ENCODE measurements around the gene TCERG1L.

DNA sequence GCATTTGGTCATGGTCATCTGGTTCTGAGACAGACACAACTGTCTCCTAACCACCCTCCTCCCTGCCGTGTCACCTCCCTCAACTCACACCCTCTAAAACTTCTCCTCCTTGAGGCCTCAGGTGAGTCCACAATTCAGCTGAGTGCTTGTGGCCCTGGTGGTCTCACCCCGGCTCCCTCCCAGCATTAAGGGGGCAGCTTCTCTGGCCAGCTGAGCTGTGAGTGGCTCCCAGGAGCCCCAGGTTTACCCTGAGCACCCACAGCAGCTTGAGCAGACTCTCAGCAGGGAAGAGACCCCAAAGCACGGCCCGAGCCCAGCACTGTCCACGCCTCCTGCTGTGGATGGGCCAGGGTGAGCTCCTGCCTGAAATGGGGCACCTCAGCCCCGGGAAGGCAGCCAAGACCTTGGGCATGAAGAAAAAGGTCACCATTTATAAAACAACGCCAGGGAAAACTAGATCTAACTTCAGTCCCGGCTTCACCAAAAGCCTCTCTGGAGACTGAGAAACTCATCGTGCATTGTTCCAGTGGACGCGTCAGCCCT is 201.2 kb downstream of the TCERG1L start:
- TF ChIP-seq FOXJ3 (CRISPR knock-in tag; IDR thresholded peaks at IDR 0.05) (no peak), POLR2AphosphoS5 (IDR thresholded peaks at IDR 0.05; ENCODE audit: low read depth, low read length) (no peak), GABPA (IDR thresholded peaks at IDR 0.05; ENCODE audit: low read depth) (no peak), SMC3 (IDR thresholded peaks at IDR 0.05; ENCODE audit: low read depth, low read length) (no peak), MEF2A (IDR thresholded peaks at IDR 0.05; ENCODE audit: borderline replicate concordance, low read depth) (no peak), NRF1 (IDR thresholded peaks at IDR 0.05; ENCODE audit: low read depth, low read length) (no peak), RFX5 (IDR thresholded peaks at IDR 0.05; ENCODE audit: low read length) (no peak), EZH2phosphoT487 (IDR thresholded peaks at IDR 0.05; ENCODE audit: borderline replicate concordance, low read depth) (no peak), EP300 (IDR thresholded peaks at IDR 0.05; ENCODE audit: borderline replicate concordance in 1 of 2, low read depth in 1 of 2, low read length in 1 of 2) (no peak)
- TF ChIP-seq, protein P1, sequence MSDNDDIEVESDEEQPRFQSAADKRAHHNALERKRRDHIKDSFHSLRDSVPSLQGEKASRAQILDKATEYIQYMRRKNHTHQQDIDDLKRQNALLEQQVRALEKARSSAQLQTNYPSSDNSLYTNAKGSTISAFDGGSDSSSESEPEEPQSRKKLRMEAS (IDR thresholded peaks at IDR 0.05; ENCODE audit: low read depth), result no peak
- TF ChIP-seq, protein P2, sequence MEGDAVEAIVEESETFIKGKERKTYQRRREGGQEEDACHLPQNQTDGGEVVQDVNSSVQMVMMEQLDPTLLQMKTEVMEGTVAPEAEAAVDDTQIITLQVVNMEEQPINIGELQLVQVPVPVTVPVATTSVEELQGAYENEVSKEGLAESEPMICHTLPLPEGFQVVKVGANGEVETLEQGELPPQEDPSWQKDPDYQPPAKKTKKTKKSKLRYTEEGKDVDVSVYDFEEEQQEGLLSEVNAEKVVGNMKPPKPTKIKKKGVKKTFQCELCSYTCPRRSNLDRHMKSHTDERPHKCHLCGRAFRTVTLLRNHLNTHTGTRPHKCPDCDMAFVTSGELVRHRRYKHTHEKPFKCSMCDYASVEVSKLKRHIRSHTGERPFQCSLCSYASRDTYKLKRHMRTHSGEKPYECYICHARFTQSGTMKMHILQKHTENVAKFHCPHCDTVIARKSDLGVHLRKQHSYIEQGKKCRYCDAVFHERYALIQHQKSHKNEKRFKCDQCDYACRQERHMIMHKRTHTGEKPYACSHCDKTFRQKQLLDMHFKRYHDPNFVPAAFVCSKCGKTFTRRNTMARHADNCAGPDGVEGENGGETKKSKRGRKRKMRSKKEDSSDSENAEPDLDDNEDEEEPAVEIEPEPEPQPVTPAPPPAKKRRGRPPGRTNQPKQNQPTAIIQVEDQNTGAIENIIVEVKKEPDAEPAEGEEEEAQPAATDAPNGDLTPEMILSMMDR (IDR thresholded peaks at IDR 0.05), result no peak
- TF ChIP-seq, protein P3, sequence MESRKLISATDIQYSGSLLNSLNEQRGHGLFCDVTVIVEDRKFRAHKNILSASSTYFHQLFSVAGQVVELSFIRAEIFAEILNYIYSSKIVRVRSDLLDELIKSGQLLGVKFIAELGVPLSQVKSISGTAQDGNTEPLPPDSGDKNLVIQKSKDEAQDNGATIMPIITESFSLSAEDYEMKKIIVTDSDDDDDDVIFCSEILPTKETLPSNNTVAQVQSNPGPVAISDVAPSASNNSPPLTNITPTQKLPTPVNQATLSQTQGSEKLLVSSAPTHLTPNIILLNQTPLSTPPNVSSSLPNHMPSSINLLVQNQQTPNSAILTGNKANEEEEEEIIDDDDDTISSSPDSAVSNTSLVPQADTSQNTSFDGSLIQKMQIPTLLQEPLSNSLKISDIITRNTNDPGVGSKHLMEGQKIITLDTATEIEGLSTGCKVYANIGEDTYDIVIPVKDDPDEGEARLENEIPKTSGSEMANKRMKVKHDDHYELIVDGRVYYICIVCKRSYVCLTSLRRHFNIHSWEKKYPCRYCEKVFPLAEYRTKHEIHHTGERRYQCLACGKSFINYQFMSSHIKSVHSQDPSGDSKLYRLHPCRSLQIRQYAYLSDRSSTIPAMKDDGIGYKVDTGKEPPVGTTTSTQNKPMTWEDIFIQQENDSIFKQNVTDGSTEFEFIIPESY (IDR thresholded peaks at IDR 0.05; ENCODE audit: borderline replicate concordance, low read depth), result no peak
- TF ChIP-seq, protein P4, sequence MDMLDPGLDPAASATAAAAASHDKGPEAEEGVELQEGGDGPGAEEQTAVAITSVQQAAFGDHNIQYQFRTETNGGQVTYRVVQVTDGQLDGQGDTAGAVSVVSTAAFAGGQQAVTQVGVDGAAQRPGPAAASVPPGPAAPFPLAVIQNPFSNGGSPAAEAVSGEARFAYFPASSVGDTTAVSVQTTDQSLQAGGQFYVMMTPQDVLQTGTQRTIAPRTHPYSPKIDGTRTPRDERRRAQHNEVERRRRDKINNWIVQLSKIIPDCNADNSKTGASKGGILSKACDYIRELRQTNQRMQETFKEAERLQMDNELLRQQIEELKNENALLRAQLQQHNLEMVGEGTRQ (IDR thresholded peaks at IDR 0.05; ENCODE audit: borderline replicate concordance, low read depth, low read length), result no peak
